B cell (primary cell): ENCODE data around the gene PIWIL1. TPM values are rescaled to one million over a fixed set of nuclear protein-coding genes. Genes with fewer than 3 reads are reported as not detected.

Experiments used
- ATAC-seq: fragments of 200-7000 bp; cut with Tn5 transposase; one replicate; pipeline ENCODE4 v1.10.0; 2021; ENCODE audit warnings: low read depth, mild to moderate bottlenecking, moderate number of reproducible peaks, moderate library complexity
- CTCF ChIA-PET: fragments of 350-600 bp; sonication (Branson Sonifier 250); formaldehyde crosslinking; loops from one replicate; lab custom pipeline; 2021; ENCODE audit warnings: antibody characterized with exemption, inconsistent platforms; lab: Charles Lee
- POLR2A ChIA-PET: fragments of 350-600 bp; sonication (Branson Sonifier 250); formaldehyde crosslinking; loops from one replicate; lab custom pipeline; 2021; ENCODE audit warnings: antibody characterized with exemption; lab: Charles Lee
- DNase-seq: peaks from one replicate; pipeline ENCODE4 v3.0.0; 2013
- H2AFZ ChIP-seq: 2 replicates; pipeline ENCODE4 v1.6.1; 2012; ENCODE audit warnings: mild to moderate bottlenecking, low read depth, low read length; ENCODE audit not compliant: insufficient read depth, poor library complexity, severe bottlenecking
- H3K27ac ChIP-seq, 2 donors: 1 replicate in 1 of 2; 2 replicates in 1 of 2; pipeline ENCODE4 v1.5.1; 2012 to 2013; ENCODE audit warnings: low read length in 2 of 2, mild to moderate bottlenecking in 2 of 2, moderate library complexity in 1 of 2
- H3K27me3 ChIP-seq, 4 experiments: fragments of 200-600 bp in 1 of 4; sonication (generic) in 1 of 4; replicated peaks in 1 of 4; 1 replicate in 2 of 4; 2 replicates in 2 of 4; pipeline versions ENCODE4 v1.6.1 to v1.7.0; 2013 to 2016; ENCODE audit warnings: low read length in 3 of 4, mild to moderate bottlenecking in 2 of 4, mixed read lengths in 1 of 4, moderate library complexity in 1 of 4; ENCODE audit not compliant: insufficient read depth in 4 of 4, control insufficient read depth in 3 of 4; ENCODE audit errors: control extremely low read depth in 1 of 4
- H3K36me3 ChIP-seq, 2 experiments: replicated peaks in 1 of 2; 1 replicate in 1 of 2; 2 replicates in 1 of 2; pipeline versions ENCODE4 v1.6.1 to v1.7.1; 2013; ENCODE audit warnings: low read length in 1 of 2; ENCODE audit not compliant: insufficient read depth in 2 of 2, control insufficient read depth in 1 of 2; ENCODE audit errors: control extremely low read depth in 1 of 2, extremely low read depth in 1 of 2
- H3K4me1 ChIP-seq, 2 donors: fragments of 200-600 bp in 1 of 2; sonication (generic) in 1 of 2; 1 replicate in 1 of 2; 2 replicates in 1 of 2; pipeline versions ENCODE4 v1.5.1 to v1.6.1; 2013 to 2017; ENCODE audit warnings: low read length in 2 of 2; ENCODE audit not compliant: control insufficient read depth in 2 of 2, insufficient read depth in 2 of 2
- H3K4me2 ChIP-seq: replicated peaks from 2 replicates; pipeline ENCODE3; 2012; ENCODE audit warnings: mild to moderate bottlenecking, low read depth, low read length; ENCODE audit not compliant: poor library complexity, severe bottlenecking
- H3K4me3 ChIP-seq, 5 experiments: fragments of 200-600 bp in 1 of 5; sonication (generic) in 1 of 5; 1 replicate in 3 of 5; 2 replicates in 2 of 5; pipeline versions ENCODE4 v1.5.1 to v1.7.0; 2011 to 2016; ENCODE audit warnings: low read length in 4 of 5, mild to moderate bottlenecking in 4 of 5, low read depth in 2 of 5, control low read depth in 1 of 5, moderate library complexity in 1 of 5; ENCODE audit not compliant: insufficient read depth in 1 of 5; ENCODE audit errors: control extremely low read depth in 1 of 5, extremely low read depth in 1 of 5
- H3K79me2 ChIP-seq: fragments of 200-600 bp; sonication (generic); one replicate; pipeline ENCODE4 v1.6.0; 2016; ENCODE audit warnings: low read length; ENCODE audit not compliant: control insufficient read depth, insufficient read depth
- H3K9ac ChIP-seq: fragments of 200-600 bp; sonication (generic); 2 replicates; pipeline ENCODE4 v1.6.1; 2017; ENCODE audit warnings: mild to moderate bottlenecking, low read length, moderate library complexity
- H3K9me3 ChIP-seq, 3 donors: one replicate each; pipeline versions ENCODE4 v1.6.1 to v1.7.1; 2013; ENCODE audit warnings: low read length in 2 of 3; ENCODE audit not compliant: control insufficient read depth in 2 of 3, insufficient read depth in 1 of 3; ENCODE audit errors: control extremely low read depth in 1 of 3
- H4K20me1 ChIP-seq: 2 replicates; pipeline ENCODE4 v1.6.0; 2012; ENCODE audit warnings: mild to moderate bottlenecking, low read length; ENCODE audit not compliant: insufficient read depth, control insufficient read depth, poor library complexity, severe bottlenecking
- H3K27ac Mint-ChIP-seq: one replicate; pipeline ENCODE4 v1.8.0; 2021; ENCODE audit warnings: mixed read lengths
- H3K27me3 Mint-ChIP-seq: one replicate; pipeline ENCODE4 v1.8.0; 2021; ENCODE audit warnings: mixed read lengths
- H3K4me1 Mint-ChIP-seq: one replicate; pipeline ENCODE4 v1.8.0; 2021; ENCODE audit warnings: mixed read lengths
- H3K4me3 Mint-ChIP-seq: one replicate; pipeline ENCODE4 v1.8.0; 2021; ENCODE audit warnings: mixed read lengths
- H3K9me3 Mint-ChIP-seq: one replicate; pipeline ENCODE4 v1.8.0; 2022; ENCODE audit warnings: mixed read lengths; ENCODE audit not compliant: insufficient read depth
- EZH2 ChIP-seq: IDR thresholded peaks from 2 replicates; pipeline ENCODE4 v1.6.1; 2012; ENCODE audit warnings: borderline replicate concordance, low read depth, mild to moderate bottlenecking, moderate library complexity, low read length; ENCODE audit not compliant: insufficient read depth, poor library complexity, severe bottlenecking
- WGBS: methylation state at CpG from one replicate; pipeline ENCODE4 v1.1.5; 2013; ENCODE audit warnings: missing lambda C conversion rate; ENCODE audit not compliant: insufficient coverage; 5-methylcytosine and 5-hydroxymethylcytosine counted together
- intact Hi-C: fragments of 100-400 bp; cut with micrococcal nuclease; formaldehyde crosslinking; loops from one replicate; pipeline ENCODE4 v1.10.0; 2022
- polyA plus RNA-seq: library from polyadenylated mRNA; depleted of rRNA; stranded (reverse); fragments of >200 nt; gene quantifications from 2 replicates; pipeline ENCODE4 v1.2.3, GENCODE V29; 2012
- total RNA-seq, 2 donors: library from RNA; stranded (reverse); fragments of 120-200 nt in 1 of 2; gene quantifications; 1 replicate in 1 of 2; 2 replicates in 1 of 2; pipeline versions ENCODE4 v1.2.3 to v1.2.4, GENCODE V29; 2013 to 2022
- TF ChIP-seq, protein P1 (sequence below): fragments of 200-600 bp; IDR thresholded peaks from one replicate; pipeline ENCODE4 v1.8.0; 2022; ENCODE audit warnings: antibody characterized with exemption, mild to moderate bottlenecking

Gene PIWIL1
- total and polyA plus RNA-seq, 2 donors (not counting 1 experiment from before 2014, with no cell fraction given): not detected

DNA sequence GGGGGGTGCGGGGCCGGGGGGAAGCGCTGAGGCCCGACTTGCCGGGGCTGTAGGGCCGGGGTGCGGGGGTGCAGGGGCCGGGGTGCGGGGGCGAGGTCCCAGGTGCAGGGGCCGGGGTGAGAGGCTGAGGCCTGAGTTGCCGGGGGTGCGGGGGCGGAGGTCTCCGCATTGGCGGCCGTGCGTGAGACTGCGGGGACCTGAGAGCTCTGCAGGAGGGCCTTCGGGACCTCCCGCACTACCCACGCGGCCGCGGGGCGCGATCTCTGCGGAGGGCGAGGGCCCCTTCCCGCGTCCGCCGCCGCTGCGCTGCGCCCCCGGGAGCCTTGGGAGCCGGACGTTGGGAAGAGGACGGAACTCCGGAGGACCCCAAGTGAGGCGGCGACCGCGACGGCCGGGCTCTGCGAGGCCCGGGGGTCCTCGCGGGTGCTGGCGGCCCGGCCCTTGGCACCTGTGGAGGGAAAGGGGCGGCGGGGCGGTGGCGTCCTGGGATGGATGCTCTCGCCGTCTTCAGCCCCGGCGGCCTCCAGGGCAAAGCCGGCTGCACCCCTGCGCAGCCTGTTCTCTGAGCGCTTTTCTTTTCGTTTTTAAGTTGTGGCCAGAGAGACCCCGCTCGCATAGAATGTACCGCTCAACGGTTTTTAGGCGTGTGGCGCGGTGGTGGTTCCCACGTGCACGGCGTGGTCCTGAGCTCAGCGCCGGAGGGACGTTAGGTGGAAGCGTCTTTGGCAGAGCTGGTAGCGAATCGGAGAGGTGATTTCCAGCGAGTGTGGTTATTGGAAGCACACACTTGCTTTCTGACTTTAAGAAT lies 1.3 kb downstream of the PIWIL1 start:
- H3K4me1 ChIP-seq: no peaks in the 10 kb centered on the region
- no peak overlapping the region for H3K4me3 Mint-ChIP-seq
- CTCF ChIA-PET: no interaction called here
- H3K4me2 ChIP-seq: no peak overlapping the region
- no peaks in the 10 kb centered on the region for H3K36me3 ChIP-seq
- no peak overlapping the region for H3K4me3 ChIP-seq
- H2AFZ ChIP-seq: no peak overlapping the region
- TF ChIP-seq, protein P1, sequence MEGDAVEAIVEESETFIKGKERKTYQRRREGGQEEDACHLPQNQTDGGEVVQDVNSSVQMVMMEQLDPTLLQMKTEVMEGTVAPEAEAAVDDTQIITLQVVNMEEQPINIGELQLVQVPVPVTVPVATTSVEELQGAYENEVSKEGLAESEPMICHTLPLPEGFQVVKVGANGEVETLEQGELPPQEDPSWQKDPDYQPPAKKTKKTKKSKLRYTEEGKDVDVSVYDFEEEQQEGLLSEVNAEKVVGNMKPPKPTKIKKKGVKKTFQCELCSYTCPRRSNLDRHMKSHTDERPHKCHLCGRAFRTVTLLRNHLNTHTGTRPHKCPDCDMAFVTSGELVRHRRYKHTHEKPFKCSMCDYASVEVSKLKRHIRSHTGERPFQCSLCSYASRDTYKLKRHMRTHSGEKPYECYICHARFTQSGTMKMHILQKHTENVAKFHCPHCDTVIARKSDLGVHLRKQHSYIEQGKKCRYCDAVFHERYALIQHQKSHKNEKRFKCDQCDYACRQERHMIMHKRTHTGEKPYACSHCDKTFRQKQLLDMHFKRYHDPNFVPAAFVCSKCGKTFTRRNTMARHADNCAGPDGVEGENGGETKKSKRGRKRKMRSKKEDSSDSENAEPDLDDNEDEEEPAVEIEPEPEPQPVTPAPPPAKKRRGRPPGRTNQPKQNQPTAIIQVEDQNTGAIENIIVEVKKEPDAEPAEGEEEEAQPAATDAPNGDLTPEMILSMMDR: no peak
- TF ChIP-seq EZH2: no peak
- DNase-seq (no peak), ATAC-seq (no peak)
- H4K20me1 ChIP-seq: no peaks in the 10 kb centered on the region
- POLR2A ChIA-PET: no interaction called here
- H3K27me3 ChIP-seq: peaks cover 0 to 9% (median 0%) of the 10 kb centered on the region in 4 experiments
- H3K27ac Mint-ChIP-seq: no peak overlapping the region
- intact Hi-C loops: no loop called here
- H3K27ac ChIP-seq: no peak overlapping the region
- no peaks in the 10 kb centered on the region for H3K4me1 Mint-ChIP-seq
- no peaks in the 10 kb centered on the region for H3K79me2 ChIP-seq
- WGBS: 28% methylated on average over 73 of the region's 82 CpGs
- H3K9me3 ChIP-seq: peaks cover 0 to 14% (median 0%) of the 10 kb centered on the region in 3 donors
- H3K9ac ChIP-seq: no peak overlapping the region
- no peaks in the 10 kb centered on the region for H3K9me3 Mint-ChIP-seq
- peaks cover 10% of the 10 kb centered on the region for H3K27me3 Mint-ChIP-seq

DNA sequence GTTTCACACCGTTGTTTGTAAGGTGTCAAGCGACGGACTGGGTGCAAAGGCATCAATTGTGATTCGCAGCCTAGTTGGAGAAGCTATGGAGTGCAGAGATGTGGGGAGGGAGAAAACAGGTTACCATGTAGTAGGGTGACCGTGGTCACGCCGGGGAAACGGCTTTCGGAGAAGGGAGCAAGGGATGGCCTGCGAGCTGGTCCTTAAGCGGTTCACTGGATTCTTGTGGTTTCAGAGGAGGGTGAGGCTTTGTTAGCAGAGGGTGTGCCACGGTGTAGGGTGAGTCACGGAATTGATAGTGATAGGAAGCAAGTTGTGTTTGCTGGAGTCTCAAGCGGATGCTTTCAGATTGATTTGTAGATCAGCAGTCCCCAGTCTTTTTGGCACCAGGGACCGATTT lies 2.3 kb downstream of the PIWIL1 start:
- intact Hi-C loops: no loop called here
- H3K9me3 Mint-ChIP-seq: no peaks in the 10 kb centered on the region
- DNase-seq: no peak
- no peaks in the 10 kb centered on the region for H3K4me1 Mint-ChIP-seq
- Histone ChIP-seq H3K9ac (no peak overlapping the region), H4K20me1 (no peaks in the 10 kb centered on the region), H3K27ac (no peak overlapping the region), H3K27me3 (peaks cover 0 to 7% (median 0%) of the 10 kb centered on the region in 4 experiments), H3K4me3 (no peak overlapping the region), H3K4me1 (no peaks in the 10 kb centered on the region), H3K79me2 (no peaks in the 10 kb centered on the region), H3K36me3 (no peaks in the 10 kb centered on the region), H3K4me2 (no peak overlapping the region), H2AFZ (no peak overlapping the region), H3K9me3 (peaks cover 0 to 14% (median 0%) of the 10 kb centered on the region in 3 donors)
- ChIA-PET POLR2A (no interaction called here), CTCF (no interaction called here)
- H3K27me3 Mint-ChIP-seq: peaks cover 10% of the 10 kb centered on the region
- H3K27ac Mint-ChIP-seq: no peak overlapping the region
- 67% methylated on average over 15 of the region's 15 CpGs for WGBS
- H3K4me3 Mint-ChIP-seq: no peak overlapping the region
- ATAC-seq: no peak
- TF ChIP-seq EZH2: no peak
- TF ChIP-seq, protein P1: no peak
